Astrocyte of the cerebellum (primary cell): ENCODE data around the gene B4GALNT3.

Source experiments
- DNase-seq: peaks from one replicate; pipeline ENCODE4 v3.0.0-alpha.2; 2011; ENCODE audit warnings: low read depth
- H3K4me3 ChIP-seq: 2 replicates; pipeline ENCODE4 v1.5.1; 2011; ENCODE audit warnings: mild to moderate bottlenecking, low read depth, low read length, moderate library complexity
- CTCF ChIP-seq: IDR thresholded peaks from 2 replicates; pipeline ENCODE4 v1.5.1; 2012; ENCODE audit warnings: low read length, low read depth, moderate library complexity, mild to moderate bottlenecking; ENCODE audit errors: missing control alignments
- in situ Hi-C: cut with HindIII; loops from 2 replicates; pipeline ENCODE4 v1.10.0; 2017; ENCODE audit warnings: low sequenced_read_pairs

B4GALNT3 gene

DNA sequence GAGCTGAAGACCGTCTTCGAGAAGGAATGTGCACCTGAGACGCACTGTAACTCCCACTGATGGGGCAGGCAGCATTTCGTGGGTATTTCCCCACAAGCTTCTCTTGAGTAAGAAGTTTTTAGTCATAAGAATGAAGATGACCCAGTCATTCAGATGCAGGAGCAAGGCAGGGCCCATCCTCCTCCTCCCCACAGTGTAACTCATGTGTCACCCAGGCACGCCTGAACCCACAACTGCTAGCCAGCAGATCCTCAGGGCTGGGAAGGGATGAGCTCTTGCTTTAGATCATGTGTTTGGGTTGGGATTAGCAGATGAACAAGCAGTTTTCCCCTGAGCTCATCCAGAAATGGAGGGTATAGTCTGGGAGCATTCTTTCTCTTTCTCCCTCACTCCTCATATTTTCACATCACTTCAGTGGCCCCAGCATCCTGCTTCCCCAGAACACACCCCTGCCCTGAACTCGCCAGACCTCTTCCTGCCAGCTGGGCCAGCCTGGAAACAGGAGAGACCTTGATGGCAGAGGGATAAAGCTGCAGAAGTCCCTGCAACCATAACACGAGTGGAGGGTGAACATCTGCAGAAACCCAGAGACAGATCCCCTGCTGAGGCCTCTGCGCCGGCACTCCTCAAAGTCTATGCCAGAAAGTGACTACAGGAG lies 73.3 kb downstream of the B4GALNT3 start:
- no peak for DNase-seq
- in situ Hi-C loops: no loop called here
- no peak overlapping the region for H3K4me3 ChIP-seq
- TF ChIP-seq CTCF: no peak

DNA sequence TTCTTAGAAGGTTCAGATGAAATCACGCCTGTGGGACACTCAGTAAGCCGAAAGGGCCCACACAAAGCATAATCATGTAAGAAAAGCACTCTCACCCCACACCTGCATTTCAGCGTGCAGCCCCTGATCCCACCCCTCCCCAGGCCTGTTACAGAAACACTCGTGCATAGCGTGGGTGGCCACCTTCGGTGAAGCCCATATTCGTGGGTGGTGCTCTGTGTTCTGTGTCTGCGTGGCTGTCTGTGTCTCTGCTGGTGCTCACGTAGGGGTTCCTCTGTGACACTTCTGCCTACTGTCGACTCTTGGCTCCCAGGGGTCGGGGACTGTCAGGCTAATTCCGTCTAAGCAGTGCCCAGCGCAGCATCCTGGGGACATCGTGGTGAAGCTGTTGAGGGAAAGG lies 74.0 kb downstream of the B4GALNT3 start:
- in situ Hi-C loops: no loop called here
- no peak for DNase-seq
- no peak for TF ChIP-seq CTCF
- H3K4me3 ChIP-seq: no peak overlapping the region

- no peak for TF ChIP-seq CTCF
- no peak overlapping the region for H3K4me3 ChIP-seq
- no peak for DNase-seq
- in situ Hi-C loops: no loop called here
These were observed 74.5 kb downstream of the B4GALNT3 start for GRCh38 chr12:534216-534615.

DNA sequence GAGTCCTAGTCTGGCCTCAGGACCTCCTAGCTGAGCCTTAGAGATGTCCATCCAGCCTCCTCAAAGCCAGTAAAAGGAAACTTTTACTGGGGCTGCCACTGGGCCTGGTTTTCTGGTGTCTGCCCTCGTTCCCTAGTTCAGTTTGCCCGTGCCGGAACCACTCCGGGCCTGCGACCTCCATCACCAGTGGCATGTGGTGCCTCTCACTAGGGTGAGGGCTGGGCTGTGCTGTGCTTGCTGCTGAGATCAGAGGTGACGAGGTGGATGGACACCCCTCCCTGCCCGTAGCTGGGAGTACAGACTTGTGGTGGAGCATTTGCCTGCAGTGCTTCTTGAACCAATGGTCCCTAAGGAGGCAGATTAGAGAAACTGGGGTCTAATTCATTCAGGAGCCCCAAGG lies 75.7 kb downstream of the B4GALNT3 start:
- no peak overlapping the region for H3K4me3 ChIP-seq
- in situ Hi-C loops: loop anchor here (5.0 kb wide), 1 partner anchor 58 kb away; no protein-coding TSS in a partner anchor
- no peak for TF ChIP-seq CTCF
- no peak for DNase-seq

GRCh38 chr12:536751-537245 lies 77.1 kb downstream of the B4GALNT3 start:
- no peak overlapping the region for H3K4me3 ChIP-seq
- in situ Hi-C loops: loop anchor here (5.0 kb wide), 1 partner anchor 59 kb away; no protein-coding TSS in a partner anchor
- TF ChIP-seq CTCF: no peak
- no peak for DNase-seq

GRCh38 chr12:537772-538171 lies 78.0 kb downstream of the B4GALNT3 start:
- H3K4me3 ChIP-seq: no peak overlapping the region
- DNase-seq: no peak
- no peak for TF ChIP-seq CTCF
- in situ Hi-C loops: loop anchor here (5.0 kb wide), 1 partner anchor 60 kb away; no protein-coding TSS in a partner anchor
